Spleen (tissue), 11 donors: ENCODE measurements around the gene CACNA2D3. TPM values are rescaled to one million over a fixed set of nuclear protein-coding genes. Genes with fewer than 3 reads are reported as not detected.

Experiments
- DNase-seq: peaks from one replicate; pipeline ENCODE4 v3.0.0-alpha.2; 2020
- H3K27ac ChIP-seq, 8 donors: fragments of 200-600 bp; sonication (generic) in 7 of 8; 1 replicate in 4 of 8; 2 replicates in 4 of 8; pipeline versions ENCODE4 v1.5.0 to v1.8.0; 2016 to 2021; ENCODE audit warnings: inconsistent platforms in 4 of 8, mild to moderate bottlenecking in 4 of 8, moderate library complexity in 1 of 8
- H3K27me3 ChIP-seq, 7 donors: fragments of 200-600 bp; sonication (generic) in 6 of 7; replicated peaks in 1 of 7; 1 replicate in 4 of 7; 2 replicates in 3 of 7; pipeline versions ENCODE4 v1.5.0 to v1.8.0; 2016 to 2021; ENCODE audit warnings: inconsistent platforms in 3 of 7, mild to moderate bottlenecking in 1 of 7
- H3K36me3 ChIP-seq, 6 donors: fragments of 200-600 bp; sonication (generic) in 5 of 6; 1 replicate in 4 of 6; 2 replicates in 2 of 6; pipeline versions ENCODE4 v1.5.0 to v1.8.0; 2016 to 2021; ENCODE audit warnings: inconsistent platforms in 2 of 6
- H3K4me1 ChIP-seq, 6 donors: fragments of 200-600 bp; sonication (generic) in 5 of 6; 1 replicate in 3 of 6; 2 replicates in 3 of 6; pipeline versions ENCODE4 v1.5.0 to v1.8.0; 2016 to 2021; ENCODE audit warnings: inconsistent platforms in 3 of 6
- H3K4me3 ChIP-seq, 8 donors: fragments of 200-600 bp; sonication (generic) in 7 of 8; 1 replicate in 4 of 8; 2 replicates in 4 of 8; pipeline versions ENCODE4 v1.5.0 to v1.8.0; 2016 to 2021; ENCODE audit warnings: inconsistent platforms in 4 of 8, mild to moderate bottlenecking in 4 of 8, moderate library complexity in 2 of 8
- H3K9me3 ChIP-seq, 8 donors: fragments of 200-600 bp; sonication (generic) in 7 of 8; 1 replicate in 4 of 8; 2 replicates in 4 of 8; pipeline versions ENCODE4 v1.5.0 to v1.8.0; 2016 to 2021; ENCODE audit warnings: inconsistent platforms in 4 of 8
- POLR2A ChIP-seq, 3 donors: fragments of 450-650 bp; IDR thresholded peaks; one replicate each; pipeline ENCODE4 v1.5.1; 2017; ENCODE audit warnings: antibody characterized with exemption in 3 of 3, mild to moderate bottlenecking in 1 of 3
- POLR2AphosphoS5 ChIP-seq, 3 donors: sonication (generic); formaldehyde crosslinking; IDR thresholded peaks; one replicate each; pipeline ENCODE4 v1.5.1; 2017; ENCODE audit warnings: antibody characterized with exemption in 3 of 3
- WGBS, 5 donors: extraction: QIAGEN DNeasy Blood & Tissue Kit in 3 of 5; methylation state at CpG; one replicate each; pipeline versions ENCODE4 v1.1.5 to v1.1.7; 2013 to 2018; 5-methylcytosine and 5-hydroxymethylcytosine counted together
- intact Hi-C: fragments of 100-400 bp; cut with DNase I; formaldehyde crosslinking; loops from one replicate; pipeline ENCODE4 v1.15.0; 2023; ENCODE audit warnings: low total_unique reads
- polyA plus RNA-seq, 3 donors: library from polyadenylated mRNA; stranded (reverse); fragments of 200-250 nt; gene quantifications; one replicate each; pipeline ENCODE4 v1.2.1, GENCODE V29; 2013
- total RNA-seq, 7 donors: library from RNA; depleted of rRNA in 3 of 7; stranded (reverse); fragments of >200 nt in 3 of 7; fragmentation: NEBNext Ultra II Directional in 4 of 7; extraction: Animal tissue kit (Norgen Biotek cat#: 25700) in 4 of 7; gene quantifications; one replicate each; pipeline versions ENCODE4 v1.1.0 to v1.2.1, GENCODE V29; 2016 to 2021
- TF ChIP-seq, protein P1 (sequence below), 11 experiments: fragments of 200-600 bp in 7 of 11; fragments of 450-650 bp in 4 of 11; sonication (generic) in 4 of 11; IDR thresholded peaks in 8 of 11; conservative IDR thresholded peaks in 3 of 11; 1 replicate in 7 of 11; 2 replicates in 4 of 11; pipeline versions ENCODE4 v1.4.0 to v1.8.0; 2016 to 2021; ENCODE audit warnings: antibody characterized with exemption in 11 of 11, inconsistent platforms in 4 of 11, mild to moderate bottlenecking in 1 of 11
- donor health status: healthy with polysubstance abuse.
- donor health status: DM: no; HTN: no; CAD: no; lungs with moderate emphysema.
- donor health status: DM: no; HTN: no; CAD: no.
- donor health status: Bipolar disorder and iron deficiency.
- donor health status: healthy.
- donor health status: DM: no; HTN: no; CAD: no.
- donor health status: DM: yes; HTN: yes; CAD: no.

The CACNA2D3 gene
- total and polyA plus RNA-seq, 10 donors: 0.83 to 4.9 (median 2.9) TPM

DNA sequence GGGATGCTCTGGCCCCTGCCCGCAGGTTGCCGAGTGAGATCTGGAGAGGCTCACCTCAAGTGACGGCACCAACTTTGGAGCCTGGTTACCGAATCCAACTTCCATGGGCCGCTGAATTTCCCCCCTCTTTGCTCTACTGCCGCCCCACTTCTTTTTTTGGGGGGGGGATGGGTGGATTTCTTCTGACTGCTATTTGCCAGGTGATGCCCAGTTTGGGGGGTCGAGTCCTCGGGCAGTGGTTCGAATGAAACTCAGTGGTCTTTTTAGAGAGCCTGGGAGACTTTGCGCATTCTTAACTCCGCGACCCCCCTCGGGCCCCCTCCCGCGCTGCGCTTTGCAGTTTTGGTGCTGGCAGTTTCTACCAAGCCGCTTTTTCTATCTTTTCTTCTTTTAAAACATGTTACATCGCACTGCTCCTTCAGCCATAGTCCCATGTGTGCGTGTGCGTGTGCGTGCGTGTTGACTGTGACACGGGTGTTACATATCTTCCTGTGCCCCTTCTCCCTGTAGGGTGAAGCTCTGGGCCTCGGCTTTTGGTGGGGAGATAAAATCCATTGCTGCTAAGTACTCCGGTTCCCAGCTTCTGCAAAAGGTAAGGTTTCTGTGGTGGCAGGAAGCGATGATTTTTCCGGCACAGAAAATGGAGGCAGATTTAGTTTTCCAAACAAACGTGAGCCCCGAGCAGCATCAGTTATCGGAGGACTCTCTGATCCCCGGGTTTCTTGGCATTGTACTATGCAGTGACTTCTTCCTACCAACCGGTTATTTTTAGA, 837 bp downstream of the CACNA2D3 start:
- peak overlapping the region in 3 of 8 donors; percentile 14 to 49 (median 34) for H3K27ac ChIP-seq
- peaks cover 7 to 34% (median 19%) of the 10 kb centered on the region in 6 donors for H3K4me1 ChIP-seq
- no peaks in the 10 kb centered on the region for H3K9me3 ChIP-seq
- intact Hi-C loops: no loop called here
- H3K36me3 ChIP-seq: no peaks in the 10 kb centered on the region
- WGBS, 5 donors: 3 to 6% (median 4%) methylated on average over 29 to 32 of the region's 32 CpGs
- no peak for DNase-seq
- TF ChIP-seq, protein P1, sequence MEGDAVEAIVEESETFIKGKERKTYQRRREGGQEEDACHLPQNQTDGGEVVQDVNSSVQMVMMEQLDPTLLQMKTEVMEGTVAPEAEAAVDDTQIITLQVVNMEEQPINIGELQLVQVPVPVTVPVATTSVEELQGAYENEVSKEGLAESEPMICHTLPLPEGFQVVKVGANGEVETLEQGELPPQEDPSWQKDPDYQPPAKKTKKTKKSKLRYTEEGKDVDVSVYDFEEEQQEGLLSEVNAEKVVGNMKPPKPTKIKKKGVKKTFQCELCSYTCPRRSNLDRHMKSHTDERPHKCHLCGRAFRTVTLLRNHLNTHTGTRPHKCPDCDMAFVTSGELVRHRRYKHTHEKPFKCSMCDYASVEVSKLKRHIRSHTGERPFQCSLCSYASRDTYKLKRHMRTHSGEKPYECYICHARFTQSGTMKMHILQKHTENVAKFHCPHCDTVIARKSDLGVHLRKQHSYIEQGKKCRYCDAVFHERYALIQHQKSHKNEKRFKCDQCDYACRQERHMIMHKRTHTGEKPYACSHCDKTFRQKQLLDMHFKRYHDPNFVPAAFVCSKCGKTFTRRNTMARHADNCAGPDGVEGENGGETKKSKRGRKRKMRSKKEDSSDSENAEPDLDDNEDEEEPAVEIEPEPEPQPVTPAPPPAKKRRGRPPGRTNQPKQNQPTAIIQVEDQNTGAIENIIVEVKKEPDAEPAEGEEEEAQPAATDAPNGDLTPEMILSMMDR (IDR thresholded peaks at IDR 0.05 in 8 of 11, conservative IDR thresholded peaks at IDR 0.05 in 3 of 11): no peak
- TF ChIP-seq POLR2A (IDR thresholded peaks at IDR 0.05) (no peak), POLR2AphosphoS5 (IDR thresholded peaks at IDR 0.05) (no peak)
- peak overlapping the region; percentile 18 to 73 (median 38) for H3K4me3 ChIP-seq
- peaks cover 0 to 82% (median 35%) of the 10 kb centered on the region in 7 donors for H3K27me3 ChIP-seq

DNA sequence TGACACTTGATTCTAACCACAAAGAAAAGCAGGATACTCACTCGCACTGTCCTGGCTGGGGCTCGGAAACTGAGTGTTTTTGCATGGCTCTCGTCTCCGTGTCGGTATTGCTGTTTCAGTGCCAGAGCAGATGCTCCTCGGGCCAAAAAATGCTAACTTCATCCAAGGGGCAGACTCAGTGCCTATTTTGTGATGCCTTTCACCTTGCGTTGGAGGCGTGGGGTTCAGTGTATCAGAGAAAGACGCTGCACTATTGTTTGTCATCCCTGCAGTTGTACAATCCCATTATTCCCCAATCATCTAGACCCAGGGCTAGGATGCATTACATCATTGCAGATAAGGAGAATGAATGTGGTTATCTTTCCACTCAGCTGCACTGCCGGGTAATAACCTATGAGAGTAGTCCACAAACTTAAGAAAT, 1.4 kb downstream of the CACNA2D3 start:
- intact Hi-C loops: no loop called here
- WGBS, 5 donors: 5 to 7% (median 6%) methylated on average over 10 of the region's 10 CpGs
- Histone ChIP-seq H3K27ac (peak overlapping the region in 3 of 8 donors; percentile 14 to 49 (median 34)), H3K27me3 (peaks cover 0 to 76% (median 31%) of the 10 kb centered on the region in 7 donors), H3K9me3 (no peaks in the 10 kb centered on the region), H3K4me1 (peaks cover 7 to 34% (median 19%) of the 10 kb centered on the region in 6 donors), H3K36me3 (no peaks in the 10 kb centered on the region), H3K4me3 (peak overlapping the region; percentile 5 to 73 (median 38))
- no peak for TF ChIP-seq POLR2AphosphoS5 (IDR thresholded peaks at IDR 0.05)
- TF ChIP-seq POLR2A (IDR thresholded peaks at IDR 0.05): no peak
- TF ChIP-seq, protein P1 (IDR thresholded peaks at IDR 0.05 in 8 of 11, conservative IDR thresholded peaks at IDR 0.05 in 3 of 11): no peak
- no peak for DNase-seq

DNA sequence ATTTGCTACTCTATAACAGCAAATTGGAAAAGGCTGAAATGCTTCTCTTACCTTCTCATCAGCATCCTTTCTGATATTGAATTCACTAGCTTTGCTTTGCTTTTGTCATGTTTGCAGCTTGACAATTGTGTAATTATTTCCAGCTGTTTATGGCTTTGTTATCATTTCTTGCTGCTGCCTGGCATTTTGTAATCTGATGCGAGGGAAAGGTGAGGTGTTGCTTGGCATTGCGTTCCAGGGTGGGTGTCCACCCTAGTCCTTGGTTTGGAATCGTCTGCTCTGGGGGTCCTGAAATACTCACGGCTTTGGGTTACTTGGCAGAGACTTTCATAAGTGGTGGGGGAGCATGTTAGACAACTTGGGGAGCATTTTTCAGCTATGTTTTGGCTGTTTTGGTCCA, 2.9 kb downstream of the CACNA2D3 start:
- Histone ChIP-seq H3K36me3 (no peaks in the 10 kb centered on the region), H3K27ac (no peak overlapping the region), H3K4me3 (no peak overlapping the region), H3K27me3 (peaks cover 0 to 60% (median 23%) of the 10 kb centered on the region in 7 donors), H3K9me3 (no peaks in the 10 kb centered on the region), H3K4me1 (peaks cover 7 to 34% (median 19%) of the 10 kb centered on the region in 6 donors)
- TF ChIP-seq POLR2AphosphoS5 (IDR thresholded peaks at IDR 0.05) (no peak), POLR2A (IDR thresholded peaks at IDR 0.05) (no peak)
- TF ChIP-seq, protein P1 (IDR thresholded peaks at IDR 0.05 in 8 of 11, conservative IDR thresholded peaks at IDR 0.05 in 3 of 11): no peak
- intact Hi-C loops: no loop called here
- no peak for DNase-seq
- WGBS, 5 donors: 46 to 63% (median 56%) methylated on average over 4 of the region's 4 CpGs

DNA sequence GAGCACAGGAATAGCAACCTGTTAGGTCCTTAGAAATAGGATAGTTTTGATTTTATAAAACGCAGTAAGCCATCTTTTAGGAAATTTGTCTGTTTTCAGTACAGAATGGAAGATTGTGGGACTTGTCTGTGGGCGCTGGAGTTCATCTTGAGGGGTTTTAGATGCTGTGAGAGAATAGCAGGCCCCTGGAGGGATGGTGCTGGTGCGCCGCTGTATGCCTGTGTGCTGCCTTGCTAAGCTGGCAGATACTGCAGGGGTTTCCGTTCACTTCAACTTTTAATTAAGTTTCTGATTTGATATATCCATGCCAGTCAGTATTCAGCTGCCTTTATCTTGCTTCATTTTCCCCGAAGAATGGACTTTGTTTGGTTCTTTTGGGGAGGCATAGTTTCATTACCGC, 4.2 kb downstream of the CACNA2D3 start:
- Histone ChIP-seq H3K4me3 (no peak overlapping the region), H3K36me3 (no peaks in the 10 kb centered on the region), H3K27me3 (peaks cover 0 to 48% (median 11%) of the 10 kb centered on the region in 7 donors), H3K27ac (no peak overlapping the region), H3K9me3 (no peaks in the 10 kb centered on the region), H3K4me1 (peaks cover 0 to 21% (median 8%) of the 10 kb centered on the region in 6 donors)
- WGBS, 5 donors: 65 to 90% (median 73%) methylated on average over 7 of the region's 7 CpGs
- intact Hi-C loops: no loop called here
- TF ChIP-seq, protein P1 (IDR thresholded peaks at IDR 0.05 in 8 of 11, conservative IDR thresholded peaks at IDR 0.05 in 3 of 11): no peak
- TF ChIP-seq POLR2AphosphoS5 (IDR thresholded peaks at IDR 0.05) (no peak), POLR2A (IDR thresholded peaks at IDR 0.05) (no peak)
- no peak for DNase-seq
